Thymus (tissue), 11 donors: ENCODE data around the gene IRF8. TPM values are rescaled to one million over a fixed set of nuclear protein-coding genes. Genes with fewer than 3 reads are reported as not detected.

Experiments
- DNase-seq, 9 donors: peaks; one replicate each; pipeline ENCODE4 v3.0.0-alpha.2; 2013; ENCODE audit warnings: low spot score in 9 of 9, low read depth in 6 of 9, missing footprints in 1 of 9
- H3K27ac ChIP-seq, 2 donors: one replicate each; pipeline ENCODE4 v1.5.1; 2013; ENCODE audit warnings: control low read depth in 1 of 2, low read depth in 1 of 2, low read length in 1 of 2, mild to moderate bottlenecking in 1 of 2, moderate library complexity in 1 of 2
- H3K27me3 ChIP-seq, 2 donors: one replicate each; pipeline ENCODE4 v1.5.1; 2013; ENCODE audit warnings: low read length in 1 of 2; ENCODE audit not compliant: control insufficient read depth in 2 of 2, insufficient read depth in 1 of 2
- H3K36me3 ChIP-seq, 2 donors: one replicate each; pipeline ENCODE4 v1.5.1; 2013; ENCODE audit warnings: low read length in 1 of 2, mild to moderate bottlenecking in 1 of 2, moderate library complexity in 1 of 2; ENCODE audit not compliant: control insufficient read depth in 2 of 2, insufficient read depth in 2 of 2
- H3K4me1 ChIP-seq, 2 donors: one replicate each; pipeline ENCODE4 v1.5.1; 2013; ENCODE audit warnings: low read length in 2 of 2; ENCODE audit not compliant: control insufficient read depth in 2 of 2, insufficient read depth in 2 of 2
- H3K4me3 ChIP-seq, 2 donors: one replicate each; pipeline ENCODE4 v1.5.1; 2013; ENCODE audit warnings: low read length in 2 of 2, control low read depth in 1 of 2, mild to moderate bottlenecking in 1 of 2
- H3K9me3 ChIP-seq, 2 donors: one replicate each; pipeline ENCODE4 v1.5.1; 2013; ENCODE audit warnings: low read length in 1 of 2, mild to moderate bottlenecking in 1 of 2; ENCODE audit not compliant: control insufficient read depth in 2 of 2, insufficient read depth in 1 of 2
- WGBS: extraction: QIAGEN DNeasy Blood & Tissue Kit; methylation state at CpG from one replicate; pipeline ENCODE4 v1.1.7; 2013; 5-methylcytosine and 5-hydroxymethylcytosine counted together
- polyA plus RNA-seq: library from polyadenylated mRNA; stranded (reverse); fragments of 200-250 nt; gene quantifications from one replicate; pipeline ENCODE4 v1.2.3, GENCODE V29; 2013
- total RNA-seq: library from RNA; stranded (reverse); fragments of 120-200 nt; gene quantifications from one replicate; pipeline ENCODE4 v1.2.4, GENCODE V29; 2013
- donor health status: healthy.

The IRF8 gene
- total and polyA plus RNA-seq, 2 donors = 38.8 to 119 TPM

GRCh38 chr16:85963753-85964285, 64.9 kb downstream of the IRF8 start:
- no peak overlapping the region for H3K4me3 ChIP-seq
- no peak for DNase-seq
- H3K36me3 ChIP-seq = no peaks in the 10 kb centered on the region
- no peaks in the 10 kb centered on the region for H3K9me3 ChIP-seq
- no peaks in the 10 kb centered on the region for H3K27me3 ChIP-seq
- no peaks in the 10 kb centered on the region for H3K4me1 ChIP-seq
- WGBS = 88% methylated on average over 10 of the region's 10 CpGs
- no peak overlapping the region for H3K27ac ChIP-seq

- no peak overlapping the region for H3K4me3 ChIP-seq
- no peaks in the 10 kb centered on the region for H3K36me3 ChIP-seq
- H3K27me3 ChIP-seq = peaks cover 0 to 2% of the 10 kb centered on the region in 2 donors
- DNase-seq = no peak
- H3K27ac ChIP-seq = no peak overlapping the region
- WGBS = 95% methylated on average over 7 of the region's 7 CpGs
- H3K4me1 ChIP-seq = peaks cover 0 to 4% of the 10 kb centered on the region in 2 donors
- H3K9me3 ChIP-seq = no peaks in the 10 kb centered on the region
Observed at GRCh38 chr16:85965125-85965524, 66.2 kb downstream of the IRF8 start.

GRCh38 chr16:85967111-85967510, 68.1 kb downstream of the IRF8 start:
- peaks cover 0 to 4% of the 10 kb centered on the region in 2 donors for H3K4me1 ChIP-seq
- WGBS = 12% methylated on average over 2 of the region's 2 CpGs
- H3K36me3 ChIP-seq = no peaks in the 10 kb centered on the region
- H3K27ac ChIP-seq = no peak overlapping the region
- DNase-seq = no peak
- H3K27me3 ChIP-seq = peaks cover 0 to 4% of the 10 kb centered on the region in 2 donors
- no peak overlapping the region for H3K4me3 ChIP-seq
- no peaks in the 10 kb centered on the region for H3K9me3 ChIP-seq

GRCh38 chr16:85968041-85968920, 69.3 kb downstream of the IRF8 start:
- no peak for DNase-seq
- Histone ChIP-seq H3K4me3 (no peak overlapping the region), H3K36me3 (no peaks in the 10 kb centered on the region), H3K4me1 (peaks cover 0 to 4% of the 10 kb centered on the region in 2 donors), H3K27ac (no peak overlapping the region), H3K9me3 (no peaks in the 10 kb centered on the region), H3K27me3 (peaks cover 0 to 4% of the 10 kb centered on the region in 2 donors)
- 90% methylated on average over 14 of the region's 14 CpGs for WGBS

GRCh38 chr16:85969159-85969558, 70.2 kb downstream of the IRF8 start:
- no peaks in the 10 kb centered on the region for H3K36me3 ChIP-seq
- H3K9me3 ChIP-seq = no peaks in the 10 kb centered on the region
- peaks cover 0 to 4% of the 10 kb centered on the region in 2 donors for H3K27me3 ChIP-seq
- 16% methylated on average over 2 of the region's 2 CpGs for WGBS
- H3K4me3 ChIP-seq = no peak overlapping the region
- H3K4me1 ChIP-seq = peaks cover 0 to 4% of the 10 kb centered on the region in 2 donors
- no peak for DNase-seq
- no peak overlapping the region for H3K27ac ChIP-seq

- no peak for DNase-seq
- no peaks in the 10 kb centered on the region for H3K36me3 ChIP-seq
- no peak overlapping the region for H3K4me3 ChIP-seq
- H3K27ac ChIP-seq = no peak overlapping the region
- 86% methylated on average over 9 of the region's 9 CpGs for WGBS
- peaks cover 0 to 4% of the 10 kb centered on the region in 2 donors for H3K4me1 ChIP-seq
- peaks cover 0 to 4% of the 10 kb centered on the region in 2 donors for H3K27me3 ChIP-seq
- no peaks in the 10 kb centered on the region for H3K9me3 ChIP-seq
Observed at GRCh38 chr16:85969591-85969990, 70.6 kb downstream of the IRF8 start.

- 95% methylated on average over 14 of the region's 14 CpGs for WGBS
- no peaks in the 10 kb centered on the region for H3K36me3 ChIP-seq
- H3K4me3 ChIP-seq = no peak overlapping the region
- no peak for DNase-seq
- peaks cover 0 to 4% of the 10 kb centered on the region in 2 donors for H3K27me3 ChIP-seq
- H3K9me3 ChIP-seq = no peaks in the 10 kb centered on the region
- peaks cover 0 to 4% of the 10 kb centered on the region in 2 donors for H3K4me1 ChIP-seq
- no peak overlapping the region for H3K27ac ChIP-seq
Observed at GRCh38 chr16:85970016-85970733, 71.2 kb downstream of the IRF8 start.

GRCh38 chr16:85970738-85971137, 71.8 kb downstream of the IRF8 start:
- 95% methylated on average over 3 of the region's 3 CpGs for WGBS
- H3K9me3 ChIP-seq = no peaks in the 10 kb centered on the region
- H3K4me1 ChIP-seq = peaks cover 0 to 4% of the 10 kb centered on the region in 2 donors
- H3K4me3 ChIP-seq = no peak overlapping the region
- H3K36me3 ChIP-seq = no peaks in the 10 kb centered on the region
- peaks cover 0 to 4% of the 10 kb centered on the region in 2 donors for H3K27me3 ChIP-seq
- no peak overlapping the region for H3K27ac ChIP-seq
- DNase-seq = no peak
